HUES6 (cell line): Measurements from ENCODE around the gene RGS12.
"Not testable (repeated sequence)": the region's sequence is repeated elsewhere in the genome, so short reads cannot be mapped to it uniquely, and the experiment has no call there.

Experiments used
- H3K27ac ChIP-seq: 2 replicates; pipeline ENCODE4 v1.7.0; 2013; ENCODE audit warnings: low read depth, mild to moderate bottlenecking, low read length, inconsistent platforms
- H3K27me3 ChIP-seq: 2 replicates; pipeline ENCODE4 v1.6.1; 2013; ENCODE audit warnings: low read length; ENCODE audit not compliant: control insufficient read depth, insufficient read depth
- H3K36me3 ChIP-seq: 2 replicates; pipeline ENCODE4 v1.6.1; 2013; ENCODE audit warnings: low read length; ENCODE audit not compliant: control insufficient read depth, insufficient read depth
- H3K4me1 ChIP-seq: 2 replicates; pipeline ENCODE4 v1.6.1; 2013; ENCODE audit warnings: low read length; ENCODE audit not compliant: control insufficient read depth, insufficient read depth
- H3K4me3 ChIP-seq: 2 replicates; pipeline ENCODE4 v1.5.1; 2013; ENCODE audit warnings: low read depth, low read length
- H3K9ac ChIP-seq: one replicate; pipeline ENCODE4 v1.6.1; 2013; ENCODE audit warnings: mild to moderate bottlenecking, low read length
- H3K9me3 ChIP-seq: 2 replicates; pipeline ENCODE4 v1.6.1; 2013; ENCODE audit warnings: low read depth, low read length; ENCODE audit not compliant: control insufficient read depth, insufficient read depth

RGS12 gene

GRCh38 chr4:3294401-3295241 is 1.8 kb downstream of the RGS12 start:
- Histone ChIP-seq H3K27ac (no peak overlapping the region), H3K9me3 (no peaks in the 10 kb centered on the region), H3K27me3 (peaks cover 16% of the 10 kb centered on the region), H3K9ac (peak overlapping the region; percentile 47), H3K4me3 (peak overlapping the region; percentile 20; the same call in 1 of the 2 replicates), H3K36me3 (0 out of 2 replicates have a peak, but pooled peaks cover 2% of the 10 kb centered on the region), H3K4me1 (peaks cover 26% of the 10 kb centered on the region)

- H3K36me3 ChIP-seq, result 0 out of 2 replicates have a peak, but pooled peaks cover 2% of the 10 kb centered on the region
- no peaks in the 10 kb centered on the region for H3K9me3 ChIP-seq
- H3K27ac ChIP-seq, result no peak overlapping the region
- no peak overlapping the region for H3K4me3 ChIP-seq
- H3K4me1 ChIP-seq, result peaks cover 35% of the 10 kb centered on the region
- H3K27me3 ChIP-seq, result peaks cover 6% of the 10 kb centered on the region
- H3K9ac ChIP-seq, result no peak overlapping the region
These were observed 3.2 kb downstream of the RGS12 start for GRCh38 chr4:3295837-3296624.

GRCh38 chr4:3296651-3297050 is 3.8 kb downstream of the RGS12 start:
- 0 out of 2 replicates have a peak, but pooled peaks cover 2% of the 10 kb centered on the region for H3K36me3 ChIP-seq
- H3K9me3 ChIP-seq, result no peaks in the 10 kb centered on the region
- H3K27me3 ChIP-seq, result peaks cover 1% of the 10 kb centered on the region
- H3K4me3 ChIP-seq, result no peak overlapping the region
- H3K4me1 ChIP-seq, result peaks cover 32% of the 10 kb centered on the region
- no peak overlapping the region for H3K9ac ChIP-seq
- H3K27ac ChIP-seq, result no peak overlapping the region

GRCh38 chr4:3297066-3297859 is 4.4 kb downstream of the RGS12 start:
- no peak overlapping the region for H3K4me3 ChIP-seq
- peaks cover 29% of the 10 kb centered on the region for H3K4me1 ChIP-seq
- no peak overlapping the region for H3K9ac ChIP-seq
- H3K27me3 ChIP-seq, result no peaks in the 10 kb centered on the region; the same call in 1 of the 2 replicates
- H3K27ac ChIP-seq, result no peak overlapping the region
- no peaks in the 10 kb centered on the region for H3K9me3 ChIP-seq
- 0 out of 2 replicates have a peak, but pooled peaks cover 2% of the 10 kb centered on the region for H3K36me3 ChIP-seq

- Histone ChIP-seq H3K4me3 (no peak overlapping the region), H3K4me1 (peaks cover 29% of the 10 kb centered on the region), H3K27ac (no peak overlapping the region), H3K9ac (no peak overlapping the region), H3K36me3 (0 out of 2 replicates have a peak, but pooled peaks cover 2% of the 10 kb centered on the region), H3K9me3 (no peaks in the 10 kb centered on the region), H3K27me3 (no peaks in the 10 kb centered on the region)
These were observed 6.5 kb downstream of the RGS12 start for GRCh38 chr4:3299122-3299975.

- Histone ChIP-seq H3K27me3 (no peaks in the 10 kb centered on the region), H3K4me1 (peaks cover 29% of the 10 kb centered on the region), H3K9ac (no peak overlapping the region), H3K9me3 (no peaks in the 10 kb centered on the region), H3K27ac (no peak overlapping the region), H3K36me3 (0 out of 2 replicates have a peak, but pooled peaks cover 2% of the 10 kb centered on the region), H3K4me3 (no peak overlapping the region)
These were observed 7.3 kb downstream of the RGS12 start for GRCh38 chr4:3299976-3300671.

- H3K4me3 ChIP-seq, H3K9ac ChIP-seq, H3K27me3 ChIP-seq, H3K36me3 ChIP-seq, H3K27ac ChIP-seq, H3K9me3 ChIP-seq: not testable (repeated sequence)
- H3K4me1 ChIP-seq, result peaks cover 35% of the 10 kb centered on the region
These were observed 8.1 kb downstream of the RGS12 start for GRCh38 chr4:3300882-3301281.

GRCh38 chr4:3301450-3302172 is 8.8 kb downstream of the RGS12 start:
- Histone ChIP-seq H3K4me1 (peaks cover 39% of the 10 kb centered on the region), H3K9ac (no peak overlapping the region)

GRCh38 chr4:3302173-3302785 is 9.5 kb downstream of the RGS12 start:
- no peaks in the 10 kb centered on the region for H3K9me3 ChIP-seq
- peaks cover 39% of the 10 kb centered on the region for H3K4me1 ChIP-seq
- no peak overlapping the region for H3K9ac ChIP-seq
- no peak overlapping the region for H3K27ac ChIP-seq
- H3K27me3 ChIP-seq, result no peaks in the 10 kb centered on the region
- no peak overlapping the region for H3K4me3 ChIP-seq
- H3K36me3 ChIP-seq, result no peaks in the 10 kb centered on the region

More at GRCh38 chr4:3301450-3302172, 8.8 kb downstream of the RGS12 start:
- no peak overlapping the region for H3K4me3 ChIP-seq
- no peak overlapping the region for H3K27ac ChIP-seq
- no peaks in the 10 kb centered on the region for H3K36me3 ChIP-seq
- no peaks in the 10 kb centered on the region for H3K27me3 ChIP-seq
- no peaks in the 10 kb centered on the region for H3K9me3 ChIP-seq
